Transverse colon (tissue), 4 donors: Measurements from ENCODE around the gene PLA2G12B.

Experiments
- POLR2A ChIP-seq: fragments of 450-650 bp; IDR thresholded peaks from one replicate; pipeline ENCODE4 v1.6.1; 2016; ENCODE audit warnings: antibody characterized with exemption, mild to moderate bottlenecking, moderate library complexity
- POLR2AphosphoS5 ChIP-seq, 3 donors: sonication (generic); formaldehyde crosslinking; IDR thresholded peaks; one replicate each; pipeline ENCODE4 v1.6.1; 2016; ENCODE audit warnings: antibody characterized with exemption in 3 of 3
- TF ChIP-seq, protein P1 (sequence below), 5 experiments: fragments of 200-600 bp in 3 of 5; fragments of 450-650 bp in 2 of 5; sonication (generic) in 3 of 5; IDR thresholded peaks; 1 replicate in 2 of 5; 2 replicates in 3 of 5; pipeline ENCODE4 v1.5.1; 2016 to 2017; ENCODE audit warnings: antibody characterized with exemption in 5 of 5, inconsistent platforms in 3 of 5, mild to moderate bottlenecking in 2 of 5, moderate library complexity in 1 of 5

DNA sequence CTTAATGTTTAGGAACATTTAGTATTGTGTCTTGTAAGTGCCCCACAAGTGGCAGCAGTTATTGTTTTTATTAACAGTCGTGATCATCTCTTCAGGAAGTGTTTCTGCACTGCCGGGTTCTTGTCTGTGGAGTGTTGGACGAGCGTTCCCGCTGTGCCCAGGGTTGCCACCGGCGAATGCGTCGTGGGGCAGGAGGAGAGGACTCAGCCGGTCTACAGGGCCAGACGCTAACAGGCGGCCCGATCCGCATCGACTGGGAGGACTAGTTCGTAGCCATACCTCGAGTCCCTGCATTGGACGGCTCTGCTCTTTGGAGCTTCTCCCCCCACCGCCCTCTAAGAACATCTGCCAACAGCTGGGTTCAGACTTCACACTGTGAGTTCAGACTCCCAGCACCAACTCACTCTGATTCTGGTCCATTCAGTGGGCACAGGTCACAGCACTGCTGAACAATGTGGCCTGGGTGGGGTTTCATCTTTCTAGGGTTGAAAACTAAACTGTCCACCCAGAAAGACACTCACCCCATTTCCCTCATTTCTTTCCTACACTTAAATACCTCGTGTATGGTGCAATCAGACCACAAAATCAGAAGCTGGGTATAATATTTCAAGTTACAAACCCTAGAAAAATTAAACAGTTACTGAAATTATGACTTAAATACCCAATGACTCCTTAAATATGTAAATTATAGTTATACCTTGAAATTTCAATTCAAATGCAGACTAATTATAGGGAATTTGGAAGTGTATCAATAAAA lies 22.2 kb downstream of the PLA2G12B start:
- TF ChIP-seq, protein P1, sequence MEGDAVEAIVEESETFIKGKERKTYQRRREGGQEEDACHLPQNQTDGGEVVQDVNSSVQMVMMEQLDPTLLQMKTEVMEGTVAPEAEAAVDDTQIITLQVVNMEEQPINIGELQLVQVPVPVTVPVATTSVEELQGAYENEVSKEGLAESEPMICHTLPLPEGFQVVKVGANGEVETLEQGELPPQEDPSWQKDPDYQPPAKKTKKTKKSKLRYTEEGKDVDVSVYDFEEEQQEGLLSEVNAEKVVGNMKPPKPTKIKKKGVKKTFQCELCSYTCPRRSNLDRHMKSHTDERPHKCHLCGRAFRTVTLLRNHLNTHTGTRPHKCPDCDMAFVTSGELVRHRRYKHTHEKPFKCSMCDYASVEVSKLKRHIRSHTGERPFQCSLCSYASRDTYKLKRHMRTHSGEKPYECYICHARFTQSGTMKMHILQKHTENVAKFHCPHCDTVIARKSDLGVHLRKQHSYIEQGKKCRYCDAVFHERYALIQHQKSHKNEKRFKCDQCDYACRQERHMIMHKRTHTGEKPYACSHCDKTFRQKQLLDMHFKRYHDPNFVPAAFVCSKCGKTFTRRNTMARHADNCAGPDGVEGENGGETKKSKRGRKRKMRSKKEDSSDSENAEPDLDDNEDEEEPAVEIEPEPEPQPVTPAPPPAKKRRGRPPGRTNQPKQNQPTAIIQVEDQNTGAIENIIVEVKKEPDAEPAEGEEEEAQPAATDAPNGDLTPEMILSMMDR (IDR thresholded peaks at IDR 0.05): no peak
- TF ChIP-seq POLR2A (no peak), POLR2AphosphoS5 (IDR thresholded peaks at IDR 0.05) (no peak)
